ENCODE results near the gene SORBS2.
A peak's percentile ranks its signal among the peaks of the same experiment; 100 is the strongest.

SORBS2 gene

DNA sequence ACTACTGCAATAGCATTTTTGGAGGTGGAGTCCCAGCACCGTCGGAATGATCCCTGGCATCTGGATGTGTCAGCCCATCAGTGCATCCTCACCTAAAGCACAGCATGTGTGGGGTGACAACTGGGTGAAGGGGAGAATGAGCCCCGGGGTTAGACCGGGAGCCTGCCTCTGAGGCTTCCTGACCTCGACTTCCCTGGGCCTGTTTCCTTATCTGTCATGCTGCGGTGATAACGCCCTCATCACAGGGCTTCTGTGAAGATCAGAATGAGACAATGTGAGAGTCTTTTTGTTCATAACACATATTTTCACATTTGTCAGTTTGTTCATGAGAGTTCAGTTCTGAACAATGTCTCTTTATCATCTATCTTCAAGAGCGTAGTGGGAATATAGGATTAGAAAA is 245.6 kb downstream of the SORBS2 start:
- Histone ChIP-seq H3K4me3 (ENCODE audit: severe bottlenecking) (no peak overlapping the region), H3K36me3 (ENCODE audit: low read depth) (no peaks in the 10 kb centered on the region), H3K27me3 (ENCODE audit: insufficient read depth, poor library complexity, severe bottlenecking) (no peaks in the 10 kb centered on the region), H3K27ac (ENCODE audit: poor library complexity, severe bottlenecking) (no peak overlapping the region), H3K9me3 (ENCODE audit: severe bottlenecking) (no peaks in the 10 kb centered on the region), H3K4me1 (ENCODE audit: insufficient read depth, poor library complexity, severe bottlenecking) (no peaks in the 10 kb centered on the region)
- TF ChIP-seq, protein P1, sequence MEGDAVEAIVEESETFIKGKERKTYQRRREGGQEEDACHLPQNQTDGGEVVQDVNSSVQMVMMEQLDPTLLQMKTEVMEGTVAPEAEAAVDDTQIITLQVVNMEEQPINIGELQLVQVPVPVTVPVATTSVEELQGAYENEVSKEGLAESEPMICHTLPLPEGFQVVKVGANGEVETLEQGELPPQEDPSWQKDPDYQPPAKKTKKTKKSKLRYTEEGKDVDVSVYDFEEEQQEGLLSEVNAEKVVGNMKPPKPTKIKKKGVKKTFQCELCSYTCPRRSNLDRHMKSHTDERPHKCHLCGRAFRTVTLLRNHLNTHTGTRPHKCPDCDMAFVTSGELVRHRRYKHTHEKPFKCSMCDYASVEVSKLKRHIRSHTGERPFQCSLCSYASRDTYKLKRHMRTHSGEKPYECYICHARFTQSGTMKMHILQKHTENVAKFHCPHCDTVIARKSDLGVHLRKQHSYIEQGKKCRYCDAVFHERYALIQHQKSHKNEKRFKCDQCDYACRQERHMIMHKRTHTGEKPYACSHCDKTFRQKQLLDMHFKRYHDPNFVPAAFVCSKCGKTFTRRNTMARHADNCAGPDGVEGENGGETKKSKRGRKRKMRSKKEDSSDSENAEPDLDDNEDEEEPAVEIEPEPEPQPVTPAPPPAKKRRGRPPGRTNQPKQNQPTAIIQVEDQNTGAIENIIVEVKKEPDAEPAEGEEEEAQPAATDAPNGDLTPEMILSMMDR (IDR thresholded peaks at IDR 0.05; ENCODE audit: poor library complexity, severe bottlenecking), result no peak
- ATAC-seq (ENCODE audit: low read depth) (no peak), DNase-seq (ENCODE audit: low spot score) (no peak)

DNA sequence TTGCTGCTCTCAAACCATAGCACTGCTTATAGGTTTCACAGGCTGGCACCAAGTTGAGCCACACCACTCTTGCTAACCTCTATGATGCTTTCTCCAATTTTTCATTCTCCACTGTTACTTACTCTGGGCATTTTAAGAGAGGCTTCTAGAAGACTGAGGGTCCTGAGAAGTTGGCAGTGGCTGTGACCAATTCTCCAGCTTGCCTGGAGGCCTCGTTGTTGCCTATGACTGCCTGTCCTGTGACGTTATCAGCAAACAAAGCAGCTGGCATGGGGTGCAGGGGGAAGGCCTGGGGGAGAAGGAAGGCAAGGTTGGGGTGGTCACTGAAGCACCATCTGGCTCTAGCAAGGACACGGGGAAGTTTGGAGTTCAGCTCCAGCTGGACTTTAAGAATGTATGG is 246.3 kb downstream of the SORBS2 start:
- H3K36me3 ChIP-seq (ENCODE audit: low read depth), result no peaks in the 10 kb centered on the region
- no peaks in the 10 kb centered on the region for H3K4me1 ChIP-seq (ENCODE audit: insufficient read depth, poor library complexity, severe bottlenecking)
- ATAC-seq (ENCODE audit: low read depth) (no peak), DNase-seq (ENCODE audit: low spot score) (no peak)
- TF ChIP-seq, protein P1 (IDR thresholded peaks at IDR 0.05; ENCODE audit: poor library complexity, severe bottlenecking), result no peak
- no peaks in the 10 kb centered on the region for H3K9me3 ChIP-seq (ENCODE audit: severe bottlenecking)
- H3K27me3 ChIP-seq (ENCODE audit: insufficient read depth, poor library complexity, severe bottlenecking), result no peaks in the 10 kb centered on the region
- H3K27ac ChIP-seq (ENCODE audit: poor library complexity, severe bottlenecking), result no peak overlapping the region
- H3K4me3 ChIP-seq (ENCODE audit: severe bottlenecking), result no peak overlapping the region

DNA sequence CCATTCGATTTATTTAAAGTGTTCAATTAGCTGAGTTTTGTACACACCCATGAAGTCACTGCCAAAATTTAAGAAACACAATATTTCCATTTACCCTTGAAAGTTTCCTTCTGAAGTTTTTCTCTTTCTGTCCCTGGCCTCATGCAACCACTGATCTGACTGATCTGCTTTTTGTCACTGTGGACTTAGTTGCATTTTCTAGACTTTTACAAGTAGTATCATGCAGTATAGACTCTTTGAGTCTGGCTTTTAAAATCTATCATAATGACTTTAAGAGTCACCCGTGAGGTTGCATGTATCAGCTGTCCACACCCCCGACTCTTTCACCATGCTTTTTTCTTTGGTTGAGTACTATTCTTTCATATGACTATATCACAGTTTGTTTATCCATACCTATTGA is 247.6 kb downstream of the SORBS2 start:
- no peak for DNase-seq (ENCODE audit: low spot score)
- no peak for ATAC-seq (ENCODE audit: low read depth)
- Histone ChIP-seq H3K9me3 (ENCODE audit: severe bottlenecking) (no peaks in the 10 kb centered on the region), H3K36me3 (ENCODE audit: low read depth) (no peaks in the 10 kb centered on the region), H3K4me3 (ENCODE audit: severe bottlenecking) (no peak overlapping the region), H3K27me3 (ENCODE audit: insufficient read depth, poor library complexity, severe bottlenecking) (no peaks in the 10 kb centered on the region), H3K27ac (ENCODE audit: poor library complexity, severe bottlenecking) (no peak overlapping the region), H3K4me1 (ENCODE audit: insufficient read depth, poor library complexity, severe bottlenecking) (peaks cover 10% of the 10 kb centered on the region)
- TF ChIP-seq, protein P1 (IDR thresholded peaks at IDR 0.05; ENCODE audit: poor library complexity, severe bottlenecking), result no peak

DNA sequence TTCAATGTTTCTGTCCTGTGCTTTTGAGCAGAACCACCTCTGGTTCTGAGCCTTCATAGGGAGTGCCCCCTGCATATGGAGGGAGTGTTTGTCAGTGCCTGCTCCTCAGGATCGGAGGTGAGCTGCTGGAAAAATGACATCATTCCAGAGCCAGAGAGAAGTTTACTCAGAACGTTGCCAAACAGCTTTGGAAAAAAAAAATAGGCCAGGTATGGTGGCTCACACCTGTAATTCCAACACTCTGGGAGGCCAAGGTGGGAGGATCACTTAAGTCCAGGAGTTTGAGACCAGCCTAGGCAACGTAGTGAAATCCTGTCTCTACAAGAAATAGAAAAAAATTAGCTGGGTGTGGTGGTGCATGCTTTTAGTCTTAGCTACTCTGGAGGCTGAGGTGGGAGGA is 249.5 kb downstream of the SORBS2 start:
- peaks cover 11% of the 10 kb centered on the region for H3K4me1 ChIP-seq (ENCODE audit: insufficient read depth, poor library complexity, severe bottlenecking)
- H3K27ac ChIP-seq (ENCODE audit: poor library complexity, severe bottlenecking), result no peak overlapping the region
- ATAC-seq (ENCODE audit: low read depth) (no peak), DNase-seq (ENCODE audit: low spot score) (no peak)
- no peak overlapping the region for H3K4me3 ChIP-seq (ENCODE audit: severe bottlenecking)
- H3K27me3 ChIP-seq (ENCODE audit: insufficient read depth, poor library complexity, severe bottlenecking), result no peaks in the 10 kb centered on the region
- H3K9me3 ChIP-seq (ENCODE audit: severe bottlenecking), result no peaks in the 10 kb centered on the region
- TF ChIP-seq, protein P1 (IDR thresholded peaks at IDR 0.05; ENCODE audit: poor library complexity, severe bottlenecking), result no peak
- no peaks in the 10 kb centered on the region for H3K36me3 ChIP-seq (ENCODE audit: low read depth)

DNA sequence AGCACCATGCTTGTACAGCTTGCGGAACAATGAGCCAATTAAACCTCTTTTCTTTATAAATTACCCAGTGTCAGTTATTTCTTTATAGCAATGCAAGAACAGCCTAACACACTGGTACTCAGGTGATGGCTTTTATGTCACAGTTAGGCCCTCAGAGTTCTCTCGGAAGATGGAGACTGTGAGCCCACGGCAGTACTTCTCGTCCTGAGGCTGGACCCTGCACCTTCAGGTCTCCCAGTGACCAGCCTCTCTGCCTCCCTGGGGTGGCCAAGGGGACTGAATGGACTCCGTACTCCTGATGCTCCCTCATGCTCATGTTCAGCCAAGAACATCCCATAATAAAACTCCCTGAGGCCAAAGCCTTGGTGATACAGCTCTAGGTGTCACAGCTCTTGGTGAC is 251.7 kb downstream of the SORBS2 start:
- no peaks in the 10 kb centered on the region for H3K27me3 ChIP-seq (ENCODE audit: insufficient read depth, poor library complexity, severe bottlenecking)
- no peaks in the 10 kb centered on the region for H3K9me3 ChIP-seq (ENCODE audit: severe bottlenecking)
- H3K4me3 ChIP-seq (ENCODE audit: severe bottlenecking), result no peak overlapping the region
- H3K4me1 ChIP-seq (ENCODE audit: insufficient read depth, poor library complexity, severe bottlenecking), result peaks cover 11% of the 10 kb centered on the region
- TF ChIP-seq, protein P1 (IDR thresholded peaks at IDR 0.05; ENCODE audit: poor library complexity, severe bottlenecking), result no peak
- no peaks in the 10 kb centered on the region for H3K36me3 ChIP-seq (ENCODE audit: low read depth)
- peak overlapping the region; percentile 6 for H3K27ac ChIP-seq (ENCODE audit: poor library complexity, severe bottlenecking)
- no peak for DNase-seq (ENCODE audit: low spot score)
- ATAC-seq (ENCODE audit: low read depth), result no peak

All from RWPE2 (cell line).